HG02610 (cell line): ENCODE data around the gene FSTL3.
"Not testable (repeated sequence)": the region's sequence is repeated elsewhere in the genome, so short reads cannot be mapped to it uniquely, and the experiment has no call there.

Experiments
- ATAC-seq: cut with Tn5 transposase; IDR thresholded peaks from one replicate; pipeline ENCODE4 v1.9.1; 2021; ENCODE audit warnings: mild to moderate bottlenecking, moderate library complexity; ENCODE audit not compliant: unreplicated experiment

FSTL3 gene

DNA sequence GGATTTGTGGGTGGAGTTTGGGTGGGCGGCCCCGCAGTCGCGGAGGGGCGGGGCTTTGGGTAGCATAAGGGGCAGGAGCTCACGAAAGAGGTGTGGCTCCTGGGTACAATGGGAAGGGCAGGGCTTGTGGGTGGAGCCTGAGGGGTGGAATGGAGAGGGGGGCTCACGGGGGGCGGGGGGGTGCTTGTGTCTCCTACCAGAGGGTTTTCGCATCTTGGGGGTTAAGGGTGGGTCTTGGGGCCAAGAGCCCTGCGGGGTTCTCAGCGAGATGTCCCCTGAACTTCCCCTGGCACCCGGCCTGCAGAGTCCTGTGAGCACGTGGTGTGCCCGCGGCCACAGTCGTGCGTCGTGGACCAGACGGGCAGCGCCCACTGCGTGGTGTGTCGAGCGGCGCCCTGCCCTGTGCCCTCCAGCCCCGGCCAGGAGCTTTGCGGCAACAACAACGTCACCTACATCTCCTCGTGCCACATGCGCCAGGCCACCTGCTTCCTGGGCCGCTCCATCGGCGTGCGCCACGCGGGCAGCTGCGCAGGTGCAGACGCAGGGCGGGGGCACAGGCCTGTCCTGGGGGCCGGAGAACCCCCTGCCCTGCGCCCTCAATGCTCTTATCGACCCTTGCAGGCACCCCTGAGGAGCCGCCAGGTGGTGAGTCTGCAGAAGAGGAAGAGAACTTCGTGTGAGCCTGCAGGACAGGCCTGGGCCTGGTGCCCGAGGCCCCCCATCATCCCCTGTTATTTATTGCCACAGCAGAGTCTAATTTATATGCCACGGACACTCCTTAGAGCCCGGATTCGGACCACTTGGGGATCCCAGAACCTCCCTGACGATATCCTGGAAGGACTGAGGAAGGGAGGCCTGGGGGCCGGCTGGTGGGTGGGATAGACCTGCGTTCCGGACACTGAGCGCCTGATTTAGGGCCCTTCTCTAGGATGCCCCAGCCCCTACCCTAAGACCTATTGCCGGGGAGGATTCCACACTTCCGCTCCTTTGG, 5.1 kb downstream of the FSTL3 start:
- ATAC-seq: no peak

DNA sequence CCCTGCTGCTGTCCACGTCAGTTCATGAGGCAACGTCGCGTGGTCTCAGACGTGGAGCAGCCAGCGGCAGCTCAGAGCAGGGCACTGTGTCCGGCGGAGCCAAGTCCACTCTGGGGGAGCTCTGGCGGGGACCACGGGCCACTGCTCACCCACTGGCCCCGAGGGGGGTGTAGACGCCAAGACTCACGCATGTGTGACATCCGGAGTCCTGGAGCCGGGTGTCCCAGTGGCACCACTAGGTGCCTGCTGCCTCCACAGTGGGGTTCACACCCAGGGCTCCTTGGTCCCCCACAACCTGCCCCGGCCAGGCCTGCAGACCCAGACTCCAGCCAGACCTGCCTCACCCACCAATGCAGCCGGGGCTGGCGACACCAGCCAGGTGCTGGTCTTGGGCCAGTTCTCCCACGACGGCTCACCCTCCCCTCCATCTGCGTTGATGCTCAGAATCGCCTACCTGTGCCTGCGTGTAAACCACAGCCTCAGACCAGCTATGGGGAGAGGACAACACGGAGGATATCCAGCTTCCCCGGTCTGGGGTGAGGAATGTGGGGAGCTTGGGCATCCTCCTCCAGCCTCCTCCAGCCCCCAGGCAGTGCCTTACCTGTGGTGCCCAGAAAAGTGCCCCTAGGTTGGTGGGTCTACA, 6.6 kb downstream of the FSTL3 start:
- no peak for ATAC-seq

DNA sequence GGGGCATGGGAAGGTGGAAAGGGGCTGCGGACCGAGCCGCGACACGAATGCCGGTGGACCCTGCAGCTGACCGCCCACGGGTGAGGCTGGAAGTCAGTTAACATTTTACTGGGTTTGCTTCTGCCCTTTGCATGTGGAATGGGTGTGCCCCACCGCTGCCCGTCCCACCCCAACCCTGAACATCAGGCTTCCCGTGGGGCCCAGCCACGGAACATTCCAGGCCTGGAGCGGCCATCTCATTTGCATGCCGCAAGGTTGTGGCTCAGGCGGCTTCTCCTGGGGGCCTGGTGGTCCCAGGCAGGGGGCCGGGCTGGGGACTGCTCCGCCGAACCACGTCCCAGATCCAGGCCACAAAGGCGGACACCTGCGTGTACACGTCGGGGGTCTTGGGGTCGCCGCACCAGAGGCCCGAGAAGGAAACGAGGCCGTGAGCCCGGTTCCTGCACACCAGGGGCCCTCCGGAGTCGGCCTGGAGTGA, 9.3 kb downstream of the FSTL3 start:
- no peak for ATAC-seq

DNA sequence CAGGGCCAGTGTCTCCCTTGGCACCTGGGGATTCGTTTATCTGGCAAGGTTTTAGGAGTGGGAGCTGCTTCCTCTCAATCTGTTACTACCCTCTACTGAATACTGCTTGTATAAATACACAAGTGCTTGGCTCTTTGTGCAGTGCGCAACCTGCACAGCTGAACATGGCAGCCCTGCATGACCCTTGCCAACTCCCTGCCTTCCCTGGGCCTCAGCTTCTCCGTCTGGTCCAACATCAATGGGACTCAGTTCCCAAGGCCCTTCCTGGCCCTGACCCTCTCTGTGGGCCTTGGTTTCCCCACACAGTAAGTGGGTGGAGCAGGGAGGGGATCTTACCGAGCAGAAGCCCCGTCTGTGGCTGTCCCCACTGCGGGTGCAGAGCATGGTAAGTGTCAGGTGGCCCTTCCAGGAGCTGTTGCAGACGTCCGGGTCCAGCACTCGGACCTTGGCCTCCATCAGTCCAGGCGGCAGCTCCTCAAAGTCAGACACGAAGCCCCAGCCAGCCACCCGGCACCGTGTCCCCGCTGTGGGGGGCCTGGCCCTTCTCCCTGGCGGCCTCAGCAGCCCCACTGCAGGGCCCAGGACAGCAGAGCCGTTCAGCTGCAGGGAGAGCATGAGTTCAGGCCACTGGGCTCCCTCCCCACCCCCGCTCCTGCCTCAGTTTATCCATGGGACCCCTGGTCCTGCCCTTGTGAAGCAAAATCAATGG, 10.6 kb downstream of the FSTL3 start:
- no peak for ATAC-seq

DNA sequence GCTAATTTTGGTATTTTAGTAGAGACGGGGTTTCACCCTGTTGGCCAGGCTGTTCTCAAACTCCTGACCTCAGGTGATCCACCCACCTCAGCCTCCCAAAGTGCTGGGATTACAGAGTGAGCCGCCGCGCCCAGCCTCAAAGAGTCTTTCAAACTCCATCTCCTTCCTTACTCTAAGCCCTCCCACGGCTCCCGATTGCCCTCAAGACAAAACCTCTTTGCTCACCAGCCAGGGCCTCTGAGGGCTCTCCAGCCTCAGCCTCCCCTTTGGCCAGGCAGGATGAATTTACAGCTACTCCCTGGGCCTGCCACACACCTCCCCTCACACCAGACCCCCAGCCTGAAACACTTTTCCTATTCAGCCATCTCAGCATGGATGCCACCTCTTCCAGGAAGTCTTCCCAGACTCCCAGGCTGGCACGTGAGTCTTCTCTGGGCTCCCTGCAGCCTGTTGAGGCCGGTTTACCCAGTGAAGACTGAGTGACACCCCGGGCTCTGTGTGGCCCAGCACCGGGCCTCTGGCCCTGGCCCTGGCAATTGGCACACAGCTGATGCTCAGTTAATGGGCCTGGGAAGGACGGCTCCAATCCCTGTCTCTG, 11.5 kb downstream of the FSTL3 start:
- ATAC-seq: no peak

DNA sequence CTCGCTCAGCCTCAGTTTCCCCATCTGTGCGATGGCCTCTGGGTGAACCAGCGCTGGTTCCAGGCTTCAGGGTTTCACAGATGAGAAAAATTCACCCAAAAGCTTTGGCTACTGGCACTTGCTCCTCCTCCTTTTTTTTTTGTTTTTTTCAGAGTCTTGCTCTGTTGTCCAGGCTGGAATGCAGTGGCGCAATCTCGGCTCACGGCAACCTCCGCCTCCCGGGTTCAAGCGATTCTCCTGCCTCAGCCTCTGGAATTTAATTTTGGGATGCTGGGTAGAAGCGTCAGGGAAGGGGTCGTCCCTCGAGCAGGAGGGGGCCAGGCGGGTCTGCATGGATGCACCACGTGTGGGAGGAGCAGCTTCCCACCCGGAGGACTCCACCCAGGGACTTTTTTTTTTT, 12.0 kb downstream of the FSTL3 start:
- ATAC-seq: no peak

DNA sequence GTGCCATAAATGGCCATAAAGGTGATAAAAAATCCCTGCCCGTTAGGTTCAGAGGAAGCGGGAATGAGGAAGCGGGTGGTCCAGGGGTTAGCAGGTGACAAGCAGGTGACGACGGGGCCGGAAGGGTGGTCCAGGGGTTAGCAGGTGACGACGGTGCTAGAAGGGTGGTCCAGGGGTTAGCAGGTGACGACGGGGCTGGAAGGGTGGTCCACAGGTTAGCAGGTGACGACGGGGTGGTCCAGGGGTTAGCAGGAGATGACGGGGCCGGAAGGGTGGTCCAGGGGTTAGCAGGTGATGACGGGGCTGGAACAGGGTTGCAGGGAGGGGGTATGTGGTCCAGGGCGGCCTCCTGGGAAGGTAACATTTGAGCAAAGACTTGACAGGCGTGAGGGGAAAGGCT, 12.8 kb downstream of the FSTL3 start:
- no peak for ATAC-seq

DNA sequence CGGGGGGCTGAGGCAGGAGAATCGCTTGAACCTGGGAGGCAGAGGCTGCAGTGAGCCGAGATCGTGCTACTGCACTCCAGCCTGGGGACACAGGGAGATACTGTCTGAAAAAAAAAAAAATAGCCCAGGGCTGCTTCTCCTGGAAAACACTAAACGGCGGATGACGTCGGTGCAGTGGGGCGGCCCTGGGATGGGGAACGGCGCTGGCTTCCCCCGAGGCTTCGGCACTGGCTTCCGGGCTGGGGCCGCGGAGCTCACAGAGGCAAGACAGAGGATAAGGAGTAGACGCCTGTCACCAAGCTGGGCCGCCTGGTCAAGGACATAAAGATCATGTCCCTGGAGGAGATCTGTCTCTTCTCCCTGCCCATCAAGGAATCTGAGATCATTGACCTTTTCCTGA, 14.0 kb downstream of the FSTL3 start:
- ATAC-seq: no peak

DNA sequence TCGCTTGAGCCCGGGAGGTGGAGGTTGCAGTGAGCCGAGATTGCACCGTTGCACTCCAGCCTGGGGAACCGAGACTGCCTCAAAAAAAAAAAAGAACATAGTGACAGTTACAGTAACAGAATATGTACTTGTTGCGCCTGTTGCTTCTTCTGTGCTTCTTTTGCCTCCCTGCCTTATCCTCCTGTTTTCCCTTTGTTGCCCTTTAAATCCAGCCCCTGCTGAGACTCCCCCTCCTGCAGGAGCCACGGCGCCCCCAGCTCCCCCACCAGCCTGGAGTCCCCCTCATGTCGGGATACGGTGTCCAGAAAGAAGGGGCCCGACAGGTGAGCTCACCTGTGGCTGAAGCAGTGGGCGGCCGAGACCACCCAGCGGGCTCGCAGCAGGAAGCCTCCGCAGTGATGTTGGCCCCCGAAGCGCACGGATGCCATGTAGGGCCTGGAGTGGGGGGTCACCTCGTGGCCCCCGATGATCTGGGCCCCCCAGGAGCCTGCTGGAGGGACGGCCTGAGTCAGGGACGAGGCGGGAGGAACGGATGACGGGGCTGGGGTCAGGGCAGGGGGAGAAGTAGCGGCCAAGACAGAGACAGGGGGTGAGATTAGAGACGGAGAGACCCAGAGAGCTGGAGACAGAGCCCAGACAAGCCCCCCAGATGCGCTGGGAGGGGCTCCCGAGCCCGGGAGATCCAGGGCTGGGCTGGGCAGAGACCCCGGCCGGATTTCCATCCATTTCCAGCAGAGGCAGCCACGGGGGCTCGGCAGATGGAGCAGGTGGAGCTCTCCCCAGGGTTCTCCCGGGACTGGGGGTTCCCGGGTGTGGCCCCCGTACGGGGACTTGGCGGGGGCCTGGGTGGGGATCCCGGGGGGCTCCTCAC, 18.5 kb downstream of the FSTL3 start:
- ATAC-seq: no peak

DNA sequence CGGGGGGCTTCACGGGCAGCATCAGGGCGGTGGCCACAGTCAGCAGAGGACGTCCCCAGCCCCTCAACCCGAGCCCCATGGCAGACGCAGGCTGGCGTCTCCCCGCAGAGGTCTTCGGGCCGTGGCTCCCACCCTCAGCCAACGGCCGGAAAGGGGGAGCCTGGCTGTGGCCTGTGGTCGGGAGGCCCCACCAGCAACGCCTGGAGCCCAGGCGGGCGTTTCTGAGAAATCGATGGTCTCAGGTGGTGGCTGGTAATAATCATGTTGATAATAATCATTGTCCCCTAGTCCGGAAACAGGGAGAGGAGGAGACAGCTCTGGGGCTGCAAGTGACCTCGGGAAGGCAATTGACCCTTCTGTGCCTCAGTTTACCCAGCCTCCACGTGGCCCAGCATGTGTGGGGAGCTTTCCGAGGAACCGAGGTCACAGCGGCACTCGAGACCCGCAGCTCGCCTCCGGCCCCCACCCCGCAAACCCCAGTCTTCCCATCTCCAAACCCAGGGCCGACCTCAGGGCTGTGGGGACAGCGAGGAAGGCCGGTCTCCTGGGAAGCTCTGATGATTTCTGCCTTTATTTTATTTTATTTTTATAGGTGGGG, 19.3 kb downstream of the FSTL3 start, which contains the start of gene PRSS57:
PRSS57 (minus strand) TSS at position 101 of the 598 bp plus-strand sequence; CDS start at position 79, 22 bp downstream.
- ATAC-seq: no peak

DNA sequence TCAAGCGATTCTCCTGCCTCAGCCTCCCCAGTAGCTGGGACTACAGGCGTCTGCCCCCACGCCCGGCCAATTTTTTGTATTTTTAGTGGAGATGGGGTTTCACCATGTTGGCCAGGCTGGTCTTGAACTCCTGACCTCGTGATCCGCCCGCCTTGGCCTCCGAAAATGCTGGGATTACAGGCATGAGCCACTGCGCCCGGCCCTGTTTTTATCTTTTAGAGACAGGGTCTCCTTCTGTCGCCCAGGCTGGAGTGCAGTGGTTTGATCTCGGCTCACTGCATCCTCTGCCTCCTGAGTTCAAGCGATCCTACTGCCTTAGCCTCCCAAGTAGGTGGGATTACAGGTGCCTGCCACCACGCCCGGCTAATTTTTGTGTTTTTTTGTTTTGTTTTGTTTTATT, 22.3 kb downstream of the FSTL3 start:
- not testable (repeated sequence) for ATAC-seq

DNA sequence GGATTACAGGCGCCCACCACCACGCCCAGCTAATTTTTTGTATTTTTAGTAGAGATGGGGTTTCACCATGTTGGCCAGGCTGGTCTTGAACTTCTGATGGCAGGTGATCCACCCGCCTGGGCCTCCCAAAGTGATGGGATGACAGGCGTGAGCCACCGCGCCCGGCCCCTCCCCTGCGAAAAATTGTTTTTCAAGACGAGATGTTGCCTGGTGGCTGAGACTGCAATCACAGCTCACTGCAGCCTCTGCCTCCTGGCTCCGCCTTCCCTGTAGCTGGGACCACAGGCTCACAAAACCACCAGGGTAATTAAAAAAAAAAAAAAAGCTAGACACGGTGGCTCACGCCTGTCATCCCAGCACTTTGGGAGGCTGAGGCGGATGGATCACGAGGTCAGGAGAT, 23.7 kb downstream of the FSTL3 start:
- ATAC-seq: not testable (repeated sequence)

DNA sequence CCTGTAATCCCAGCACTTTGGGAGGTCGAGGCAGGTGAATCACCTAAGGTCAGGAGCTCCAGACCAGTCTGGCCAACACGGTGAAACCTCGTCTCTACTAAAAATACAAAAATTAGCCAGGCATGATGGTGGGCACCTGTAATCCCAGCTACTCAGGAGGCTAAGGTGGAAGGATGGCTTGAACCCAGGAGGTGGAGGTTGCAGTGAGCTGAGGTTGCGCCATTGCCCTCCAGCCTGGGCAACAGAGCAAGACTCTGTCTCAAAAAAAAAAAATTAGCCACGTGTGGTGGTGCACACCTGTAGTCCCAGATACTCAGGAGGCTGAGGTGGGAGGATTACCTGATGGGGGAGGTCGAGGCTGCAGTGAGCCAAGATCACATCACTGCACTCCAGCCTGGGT, 26.7 kb downstream of the FSTL3 start:
- not testable (repeated sequence) for ATAC-seq

DNA sequence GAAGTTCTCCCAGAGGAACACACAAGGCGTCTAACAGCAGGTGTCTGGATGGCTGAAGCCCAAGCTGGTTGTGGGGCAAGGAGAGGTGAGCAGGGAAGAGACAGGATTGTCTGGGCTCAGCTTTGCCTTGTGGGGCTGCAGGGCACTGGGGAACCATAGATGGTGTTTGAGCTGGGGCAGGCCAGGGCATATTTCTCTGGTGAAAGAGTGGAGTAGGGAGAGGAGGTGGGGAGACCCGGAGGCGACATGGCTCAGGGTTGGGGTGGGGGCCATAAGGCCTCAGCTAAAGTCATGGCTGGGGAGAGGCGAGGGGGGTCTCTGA, 27.1 kb downstream of the FSTL3 start:
- ATAC-seq: no peak

DNA sequence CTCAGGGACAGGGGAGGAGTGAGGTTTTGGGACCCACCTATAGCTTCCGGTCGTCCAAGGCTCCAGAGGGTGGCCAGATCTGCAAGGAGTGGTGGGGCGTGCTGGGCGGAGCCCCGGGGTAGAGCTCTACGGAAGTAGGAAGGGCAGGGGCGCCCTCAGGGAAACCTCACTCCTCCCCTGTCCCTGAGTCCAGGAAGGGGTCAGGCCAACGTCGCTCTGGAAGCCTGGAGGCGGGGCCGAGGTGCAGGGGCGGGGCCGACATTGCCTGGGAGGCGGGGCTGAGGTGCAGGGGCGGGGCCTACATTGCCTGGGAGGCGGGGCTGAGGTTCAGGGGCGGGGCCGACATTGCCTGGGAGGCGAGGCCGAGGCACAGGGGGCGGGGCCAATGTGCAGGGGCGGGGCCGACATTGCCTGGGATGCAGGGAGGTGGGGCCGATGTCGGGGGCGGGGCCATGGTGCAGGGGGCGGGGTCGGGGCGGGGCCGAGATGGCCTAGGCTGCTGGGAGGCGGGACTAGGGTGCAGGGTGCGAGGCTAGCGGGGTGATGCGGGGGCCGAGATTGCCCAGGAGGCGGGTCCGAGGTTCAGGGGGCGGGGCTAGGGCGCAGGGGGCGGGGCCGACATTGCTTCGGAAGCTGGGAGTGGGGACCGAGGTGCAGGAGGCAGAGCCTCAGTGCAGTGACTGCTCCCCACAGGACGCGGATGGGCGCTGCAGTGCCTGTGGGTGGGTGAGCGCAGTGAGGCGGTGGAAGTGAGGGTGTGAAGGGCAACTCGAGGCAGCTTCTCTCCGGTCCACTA, 27.7 kb downstream of the FSTL3 start:
- ATAC-seq: no peak

DNA sequence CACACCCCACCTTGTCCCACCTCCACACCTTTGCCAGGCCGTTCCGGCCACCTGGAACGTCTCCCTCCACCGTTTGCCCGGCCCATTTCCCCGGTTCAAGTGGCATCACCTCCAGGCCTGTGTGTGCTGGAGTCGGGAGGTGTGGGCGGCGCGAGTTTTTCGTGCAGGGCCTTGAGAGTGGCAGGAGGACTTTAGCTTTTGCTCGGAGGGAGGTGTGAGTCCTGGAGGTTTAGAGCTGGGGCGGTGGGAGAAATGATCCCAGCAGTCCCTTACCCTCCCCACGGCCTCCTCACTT, 28.2 kb downstream of the FSTL3 start:
- ATAC-seq: no peak

DNA sequence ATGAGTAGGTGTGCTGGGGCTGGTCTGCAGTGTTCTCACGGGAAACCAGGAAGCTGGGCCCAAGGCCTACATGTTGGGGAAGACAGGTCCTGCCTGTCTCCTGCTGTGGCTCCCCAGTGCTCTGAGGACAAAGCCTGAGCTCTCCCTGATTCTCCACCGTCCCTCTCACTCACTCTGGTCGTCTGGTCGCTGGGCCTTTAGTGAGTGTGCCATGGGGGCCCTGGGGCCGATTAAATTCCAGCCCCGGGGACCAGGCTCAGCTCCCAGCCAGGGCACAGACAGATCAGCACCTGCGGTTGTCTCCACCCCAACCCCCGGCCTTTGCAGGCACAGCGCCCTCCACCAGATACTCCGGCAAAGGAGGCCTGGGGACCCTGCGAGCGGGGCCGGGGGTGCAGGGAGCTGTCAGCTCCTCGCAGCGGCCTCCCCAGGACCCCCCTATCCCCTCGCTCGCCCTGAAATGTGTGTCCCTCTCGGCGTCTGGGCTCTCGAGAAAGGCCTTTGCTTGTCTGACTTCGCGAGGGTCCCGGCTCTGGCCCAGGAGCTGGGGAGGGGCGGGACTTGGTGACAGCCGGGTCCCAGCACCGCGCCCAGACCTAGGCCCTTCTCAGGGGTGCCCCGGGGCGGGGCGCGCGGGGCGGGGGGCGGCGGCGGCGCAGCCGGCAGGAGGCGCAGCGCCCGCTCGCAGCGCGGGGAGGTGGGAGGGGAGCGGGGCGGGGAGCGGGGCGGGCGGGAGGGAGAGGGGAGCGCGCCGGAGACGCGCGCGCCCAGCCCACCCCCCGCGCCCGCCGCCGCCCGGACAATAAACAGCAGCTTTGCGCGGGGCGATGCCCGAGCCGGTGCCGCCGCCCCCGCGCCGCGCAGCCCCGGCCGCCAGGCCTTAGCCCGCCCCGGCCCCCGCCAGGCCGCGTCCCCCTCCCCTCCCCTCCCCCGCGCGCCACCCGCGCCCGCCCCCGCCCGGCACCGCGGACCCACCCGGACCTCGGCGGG, 32.3 kb downstream of the FSTL3 start, which contains the start of gene PALM:
PALM (plus strand) TSS at position 782 of the 990 bp plus-strand sequence. CDS start 212 bp downstream, outside the sequence.
- ATAC-seq: no peak
